ENCODE measurements around the gene GARIN6.

The GARIN6 gene

DNA sequence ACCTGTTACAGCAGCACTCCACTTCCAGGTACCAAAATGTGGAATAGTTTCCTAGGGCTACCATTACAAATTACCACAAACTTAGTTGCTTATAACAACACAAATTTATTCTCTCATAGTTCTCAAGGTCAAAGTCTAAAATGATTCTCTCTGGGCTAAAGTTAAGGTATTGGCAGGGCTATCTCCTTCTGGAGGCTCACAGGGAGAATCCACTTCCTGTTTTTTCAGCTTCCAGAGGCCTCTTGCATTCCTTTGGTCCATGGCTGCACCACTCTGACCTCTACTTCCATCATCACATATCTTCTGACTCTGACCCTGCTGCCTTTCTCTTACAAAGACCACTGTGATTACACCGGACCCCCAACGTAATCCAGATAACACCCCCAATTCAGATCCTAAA is 2.9 kb upstream of the GARIN6 start:
- Histone ChIP-seq H3K4me1 (ENCODE audit: control insufficient read depth, insufficient read depth, low read length) (no peaks in the 10 kb centered on the region), H3K36me3 (ENCODE audit: control insufficient read depth, insufficient read depth, low read length) (no peaks in the 10 kb centered on the region)

DNA sequence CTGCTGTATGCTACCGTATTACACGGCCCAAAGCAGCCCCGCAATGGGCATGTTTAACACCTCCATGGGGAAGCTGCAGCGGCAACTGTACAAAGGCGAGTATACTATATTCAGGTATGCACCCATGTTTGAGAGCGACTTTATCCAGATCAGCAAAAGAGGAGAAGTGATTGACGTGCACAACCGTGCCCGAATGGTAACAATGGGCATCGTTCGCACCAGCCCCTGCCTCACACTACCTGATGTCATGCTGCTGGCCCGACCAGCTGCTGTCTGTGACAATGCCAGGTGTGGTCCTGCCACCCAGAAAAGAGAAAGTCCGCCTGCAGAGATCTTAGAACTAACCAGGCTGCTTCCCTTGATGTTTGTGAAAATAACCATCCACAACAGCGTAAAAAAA is 630 bp downstream of the GARIN6 start:
- Histone ChIP-seq H3K27me3 (ENCODE audit: control insufficient read depth, insufficient read depth, low read length) (no peaks in the 10 kb centered on the region), H3K9me3 (ENCODE audit: control insufficient read depth, insufficient read depth, low read depth, low read length) (no peaks in the 10 kb centered on the region), H3K4me3 (ENCODE audit: low read depth, low read length) (no peak overlapping the region), H3K4me1 (ENCODE audit: control insufficient read depth, insufficient read depth, low read length) (no peaks in the 10 kb centered on the region), H3K36me3 (ENCODE audit: control insufficient read depth, insufficient read depth, low read length) (no peaks in the 10 kb centered on the region), H3K9ac (ENCODE audit: low read length) (no peak overlapping the region), H3K27ac (ENCODE audit: low read depth, low read length) (no peak overlapping the region)

More for the DNA sequence above, 2.9 kb upstream of the GARIN6 start:
- Histone ChIP-seq H3K27me3 (ENCODE audit: control insufficient read depth, insufficient read depth, low read length) (no peaks in the 10 kb centered on the region), H3K9ac (ENCODE audit: low read length) (no peak overlapping the region), H3K27ac (ENCODE audit: low read depth, low read length) (no peak overlapping the region), H3K9me3 (ENCODE audit: control insufficient read depth, insufficient read depth, low read depth, low read length) (no peaks in the 10 kb centered on the region), H3K4me3 (ENCODE audit: low read depth, low read length) (no peak overlapping the region)

DNA sequence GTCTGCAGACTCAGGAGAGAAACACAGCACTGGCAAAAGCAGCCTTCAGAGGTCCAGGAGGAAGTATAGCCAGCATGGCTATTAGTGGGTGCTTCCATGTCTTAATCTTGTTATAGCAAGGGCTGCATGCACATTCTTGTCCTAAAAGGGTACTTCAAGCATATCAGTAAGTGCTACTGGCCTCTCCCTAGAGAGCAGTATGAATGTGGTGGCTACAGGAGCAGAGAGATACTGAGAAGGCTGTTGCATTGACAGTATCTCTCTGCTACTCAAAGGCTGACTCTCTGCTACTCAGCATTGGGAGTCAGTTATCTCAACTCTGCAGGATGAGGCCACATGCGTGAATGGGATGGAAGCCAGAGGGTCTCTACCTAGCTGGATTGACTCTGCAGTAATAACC is 2.0 kb downstream of the GARIN6 start:
- Histone ChIP-seq H3K36me3 (ENCODE audit: control insufficient read depth, insufficient read depth, low read length) (no peaks in the 10 kb centered on the region), H3K4me1 (ENCODE audit: control insufficient read depth, insufficient read depth, low read length) (no peaks in the 10 kb centered on the region), H3K27me3 (ENCODE audit: control insufficient read depth, insufficient read depth, low read length) (no peaks in the 10 kb centered on the region), H3K4me3 (ENCODE audit: low read depth, low read length) (no peak overlapping the region), H3K9me3 (ENCODE audit: control insufficient read depth, insufficient read depth, low read depth, low read length) (no peaks in the 10 kb centered on the region), H3K9ac (ENCODE audit: low read length) (no peak overlapping the region), H3K27ac (ENCODE audit: low read depth, low read length) (no peak overlapping the region)

DNA sequence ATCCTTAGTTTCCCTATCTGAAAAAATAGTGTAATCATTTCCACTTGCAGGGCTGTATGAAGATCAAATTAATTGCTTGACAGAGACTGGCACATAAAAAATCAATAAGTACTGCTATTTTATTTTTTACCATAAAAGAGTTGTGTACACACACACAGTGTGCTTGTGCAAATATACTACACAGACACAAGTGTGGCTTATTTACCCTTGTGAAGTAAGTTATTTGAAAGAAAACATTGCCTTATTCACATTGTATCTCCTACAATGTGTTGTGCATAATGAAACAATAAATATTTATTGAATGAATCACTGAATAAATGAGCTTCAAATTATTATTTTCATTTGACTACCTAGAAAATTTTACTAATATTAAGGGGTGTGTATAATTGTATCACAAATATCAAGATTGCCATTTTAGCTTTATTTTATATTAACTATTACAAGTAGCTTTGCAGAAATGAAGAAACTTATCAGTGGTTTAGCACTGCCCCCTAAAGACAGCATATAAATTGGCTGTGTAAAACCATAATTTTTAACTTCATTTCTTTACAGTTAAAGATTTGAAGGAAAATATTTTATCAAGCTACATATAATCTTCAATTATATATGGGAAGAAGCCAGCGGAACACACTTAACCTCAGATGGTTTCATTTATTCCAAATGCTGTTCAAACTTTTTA is 11.3 kb downstream of the GARIN6 start:
- H3K9ac ChIP-seq (ENCODE audit: low read length), result no peak overlapping the region
- H3K9me3 ChIP-seq (ENCODE audit: control insufficient read depth, insufficient read depth, low read depth, low read length), result no peaks in the 10 kb centered on the region
- H3K27ac ChIP-seq (ENCODE audit: low read depth, low read length), result no peak overlapping the region
- no peak overlapping the region for H3K4me3 ChIP-seq (ENCODE audit: low read depth, low read length)
- H3K27me3 ChIP-seq (ENCODE audit: control insufficient read depth, insufficient read depth, low read length), result no peaks in the 10 kb centered on the region
- no peaks in the 10 kb centered on the region for H3K36me3 ChIP-seq (ENCODE audit: control insufficient read depth, insufficient read depth, low read length)
- no peaks in the 10 kb centered on the region for H3K4me1 ChIP-seq (ENCODE audit: control insufficient read depth, insufficient read depth, low read length)

DNA sequence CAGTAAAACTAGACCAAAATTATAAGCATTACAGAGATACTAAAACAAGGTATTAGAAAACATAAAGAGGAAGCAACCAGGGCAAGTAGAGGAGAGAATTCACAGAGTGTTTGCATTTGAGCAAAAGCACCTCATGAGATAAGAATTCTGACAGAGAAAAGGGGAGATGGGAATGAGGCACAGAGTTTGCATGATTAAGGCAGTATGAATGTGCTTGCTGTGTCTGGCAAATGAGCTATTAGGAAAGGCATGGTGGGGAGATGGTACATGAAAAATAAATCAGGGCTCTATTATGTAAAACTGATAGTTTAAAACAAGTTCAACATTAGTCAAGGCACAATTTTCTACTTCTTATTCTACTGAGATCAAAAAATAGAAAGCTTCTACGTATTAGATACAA is 23.1 kb downstream of the GARIN6 start:
- Histone ChIP-seq H3K36me3 (ENCODE audit: control insufficient read depth, insufficient read depth, low read length) (no peaks in the 10 kb centered on the region), H3K4me3 (ENCODE audit: low read depth, low read length) (no peak overlapping the region), H3K27ac (ENCODE audit: low read depth, low read length) (0 out of 2 replicates have a peak overlapping the region, but pooled peaks have one; percentile 47), H3K4me1 (ENCODE audit: control insufficient read depth, insufficient read depth, low read length) (peaks cover 6% of the 10 kb centered on the region; the same call in 1 of the 2 replicates), H3K9ac (ENCODE audit: low read length) (no peak overlapping the region), H3K9me3 (ENCODE audit: control insufficient read depth, insufficient read depth, low read depth, low read length) (peaks cover 9% of the 10 kb centered on the region), H3K27me3 (ENCODE audit: control insufficient read depth, insufficient read depth, low read length) (no peaks in the 10 kb centered on the region)

DNA sequence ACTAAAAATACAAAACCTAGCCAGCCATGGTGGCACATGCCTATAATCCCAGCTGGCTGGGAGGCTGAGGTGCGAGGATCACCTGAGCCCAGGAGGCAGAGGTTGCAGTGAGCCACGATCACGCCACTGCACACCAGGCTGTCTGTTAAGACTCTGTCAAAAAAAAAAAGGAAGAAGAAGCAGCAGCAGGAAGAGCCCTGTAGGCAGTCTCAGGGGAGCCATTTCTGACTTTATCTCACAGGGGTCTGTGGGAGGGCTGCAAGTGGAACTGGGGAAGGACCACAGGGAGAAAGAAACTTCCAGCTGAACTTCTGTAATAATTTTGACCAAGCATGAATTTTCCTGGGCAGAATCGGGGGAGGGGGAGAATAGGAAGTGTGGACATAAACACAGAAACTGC is 32.7 kb downstream of the GARIN6 start:
- H3K4me3 ChIP-seq (ENCODE audit: low read depth, low read length), result no peak overlapping the region
- no peak overlapping the region for H3K9ac ChIP-seq (ENCODE audit: low read length)
- no peak overlapping the region for H3K27ac ChIP-seq (ENCODE audit: low read depth, low read length)
- peaks cover 3% of the 10 kb centered on the region; the same call in 1 of the 2 replicates for H3K9me3 ChIP-seq (ENCODE audit: control insufficient read depth, insufficient read depth, low read depth, low read length)
- no peaks in the 10 kb centered on the region for H3K36me3 ChIP-seq (ENCODE audit: control insufficient read depth, insufficient read depth, low read length)
- no peaks in the 10 kb centered on the region for H3K4me1 ChIP-seq (ENCODE audit: control insufficient read depth, insufficient read depth, low read length)
- no peaks in the 10 kb centered on the region for H3K27me3 ChIP-seq (ENCODE audit: control insufficient read depth, insufficient read depth, low read length)

DNA sequence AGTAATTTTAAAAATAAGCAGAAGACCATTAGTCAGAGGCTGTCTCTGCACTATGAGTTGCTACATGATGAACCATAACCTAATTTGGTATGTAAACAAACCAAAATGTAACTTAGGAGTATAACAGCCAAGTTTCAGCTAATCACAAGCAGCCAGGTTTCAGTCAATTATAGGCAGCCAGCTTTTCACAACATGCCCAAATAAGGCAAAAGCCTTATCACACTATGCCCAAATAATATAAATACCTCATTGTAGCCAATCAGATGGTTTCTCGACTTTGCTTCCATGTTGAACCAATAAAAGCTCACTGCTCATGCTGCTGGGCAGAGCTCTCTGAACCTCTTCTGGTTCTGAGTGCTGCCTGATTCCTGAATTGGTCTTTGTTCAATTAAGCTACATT is 38.6 kb downstream of the GARIN6 start:
- H3K4me3 ChIP-seq (ENCODE audit: low read depth, low read length), result no peak overlapping the region
- no peaks in the 10 kb centered on the region for H3K27me3 ChIP-seq (ENCODE audit: control insufficient read depth, insufficient read depth, low read length)
- no peak overlapping the region for H3K27ac ChIP-seq (ENCODE audit: low read depth, low read length)
- peaks cover 9% of the 10 kb centered on the region for H3K9me3 ChIP-seq (ENCODE audit: control insufficient read depth, insufficient read depth, low read depth, low read length)
- H3K9ac ChIP-seq (ENCODE audit: low read length), result no peak overlapping the region
- H3K4me1 ChIP-seq (ENCODE audit: control insufficient read depth, insufficient read depth, low read length), result no peaks in the 10 kb centered on the region
- no peaks in the 10 kb centered on the region for H3K36me3 ChIP-seq (ENCODE audit: control insufficient read depth, insufficient read depth, low read length)

DNA sequence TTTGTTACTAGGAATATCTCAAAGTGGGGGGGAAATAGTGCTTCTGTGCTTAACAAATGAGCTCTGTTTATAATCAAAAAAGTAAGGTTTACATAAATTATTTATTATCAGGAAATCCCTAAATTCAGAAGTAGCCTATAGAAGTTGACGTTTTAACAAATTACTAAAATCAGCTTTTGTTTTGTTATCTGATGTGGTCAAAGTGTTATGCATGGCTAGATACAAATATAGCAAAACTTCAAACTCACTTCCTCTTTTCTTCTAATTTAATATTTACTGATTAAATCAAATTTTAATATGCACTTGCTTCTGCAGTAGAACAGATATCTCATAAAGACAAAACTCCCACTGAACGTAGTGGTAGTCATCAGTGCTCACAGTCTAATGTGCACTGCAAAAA is 47.5 kb downstream of the GARIN6 start:
- Histone ChIP-seq H3K27me3 (ENCODE audit: control insufficient read depth, insufficient read depth, low read length) (no peaks in the 10 kb centered on the region), H3K36me3 (ENCODE audit: control insufficient read depth, insufficient read depth, low read length) (no peaks in the 10 kb centered on the region), H3K27ac (ENCODE audit: low read depth, low read length) (no peak overlapping the region), H3K4me3 (ENCODE audit: low read depth, low read length) (no peak overlapping the region), H3K9me3 (ENCODE audit: control insufficient read depth, insufficient read depth, low read depth, low read length) (peaks cover 16% of the 10 kb centered on the region), H3K9ac (ENCODE audit: low read length) (no peak overlapping the region), H3K4me1 (ENCODE audit: control insufficient read depth, insufficient read depth, low read length) (no peaks in the 10 kb centered on the region)
